HepG2 (cell line): ENCODE results near the gene CER1.

Experiments
- BRD4 ChIP-seq: sonication (generic); formaldehyde crosslinking; IDR thresholded peaks from 2 replicates; pipeline ENCODE4 v1.4.0; 2020; ENCODE audit warnings: missing genetic modification reagents
- CBX1 ChIP-seq: IDR thresholded peaks from one replicate; pipeline ENCODE4 v1.6.1; 2016; ENCODE audit warnings: antibody characterized with exemption, low read depth
- CTCF ChIP-seq: sonication (generic); formaldehyde crosslinking; IDR thresholded peaks from 2 replicates; pipeline ENCODE4 v1.5.0; 2020; ENCODE audit warnings: mild to moderate bottlenecking, missing genetic modification reagents, moderate library complexity
- GMEB2 ChIP-seq: IDR thresholded peaks from 2 replicates; pipeline ENCODE4 v1.6.1; 2016; ENCODE audit warnings: missing biosample characterization, missing genetic modification reagents, low read depth
- KLF16 ChIP-seq, 2 experiments: sonication (generic) in 1 of 2; formaldehyde crosslinking in 1 of 2; IDR thresholded peaks; 2 replicates each; pipeline versions ENCODE4 v1.6.1 to v1.8.0; 2016 to 2023; ENCODE audit warnings: missing genetic modification reagents in 2 of 2, missing compliant biosample characterization in 1 of 2
- MTF1 ChIP-seq: sonication (generic); formaldehyde crosslinking; IDR thresholded peaks from 2 replicates; pipeline ENCODE4 v1.5.0; 2020; ENCODE audit warnings: missing genetic modification reagents
- PATZ1 ChIP-seq: sonication (generic); formaldehyde crosslinking; IDR thresholded peaks from 2 replicates; pipeline ENCODE4 v1.4.0; 2020; ENCODE audit warnings: missing genetic modification reagents
- PRDM15 ChIP-seq: sonication (generic); formaldehyde crosslinking; IDR thresholded peaks from 2 replicates; pipeline ENCODE4 v1.4.0; 2020; ENCODE audit warnings: missing genetic modification reagents
- REST ChIP-seq, 2 experiments: IDR thresholded peaks; 2 replicates each; pipeline ENCODE4 v1.6.1; 2011 to 2012; ENCODE audit warnings: low read length in 2 of 2, borderline replicate concordance in 1 of 2, low read depth in 1 of 2, mild to moderate bottlenecking in 1 of 2, moderate library complexity in 1 of 2
- ZBTB49 ChIP-seq: sonication (generic); formaldehyde crosslinking; IDR thresholded peaks from 2 replicates; pipeline ENCODE4 v1.4.0; 2020; ENCODE audit warnings: missing genetic modification reagents, borderline replicate concordance

- no peak for TF ChIP-seq KLF16 (CRISPR knock-in tag; IDR thresholded peaks at IDR 0.05)
- no peak for TF ChIP-seq CTCF (CRISPR knock-in tag)
- no peak for TF ChIP-seq ZBTB49 (CRISPR knock-in tag)
- TF ChIP-seq BRD4 (CRISPR knock-in tag), result no peak
- no peak for TF ChIP-seq PATZ1
- no peak for TF ChIP-seq MTF1 (CRISPR knock-in tag)
- no peak for TF ChIP-seq REST (IDR thresholded peaks at IDR 0.05; ENCODE audit: borderline replicate concordance in 1 of 2, low read depth in 1 of 2, low read length in 2 of 2)
- no peak for TF ChIP-seq GMEB2 (CRISPR knock-in tag)
- no peak for TF ChIP-seq CBX1
- no peak for TF ChIP-seq PRDM15 (CRISPR knock-in tag)
These were observed 24.6 kb upstream of the CER1 start for GRCh38 chr9:14747111-14747510.
